GM12872 (cell line): ENCODE data around the gene PTPN14.

ENCODE experiments used
- CTCF ChIP-seq: IDR thresholded peaks from 3 replicates; pipeline ENCODE4 v1.5.1; 2011; ENCODE audit warnings: low read depth, mild to moderate bottlenecking, low read length, moderate library complexity; ENCODE audit not compliant: insufficient read depth

Gene PTPN14

GRCh38 chr1:214518361-214518760 lies 33.0 kb downstream of the PTPN14 start:
- TF ChIP-seq CTCF = no peak

- no peak for TF ChIP-seq CTCF
Observed at GRCh38 chr1:214516434-214517326, 34.7 kb downstream of the PTPN14 start.

- TF ChIP-seq CTCF = no peak
Observed at GRCh38 chr1:214515544-214516433, 35.6 kb downstream of the PTPN14 start.

GRCh38 chr1:214514819-214515383 lies 36.5 kb downstream of the PTPN14 start:
- no peak for TF ChIP-seq CTCF

- TF ChIP-seq CTCF = no peak
Observed at GRCh38 chr1:214514032-214514818, 37.2 kb downstream of the PTPN14 start.

- TF ChIP-seq CTCF = no peak
Observed at GRCh38 chr1:214513394-214513793, 38.0 kb downstream of the PTPN14 start.
